Upper lobe of left lung (tissue), 6 donors: Measurements from ENCODE around the gene CCR5AS.

Source experiments
- ATAC-seq, 2 donors: fragments of 200-7000 bp; cut with Tn5 transposase; one replicate each; pipeline ENCODE4 v1.9.1; 2022; ENCODE audit warnings: mild to moderate bottlenecking in 2 of 2, moderate library complexity in 2 of 2; ENCODE audit not compliant: low FRiP score in 2 of 2
- DNase-seq, 2 donors: peaks; one replicate each; pipeline ENCODE4 v3.0.0-alpha.2; 2019 to 2020
- H3K27ac ChIP-seq, 4 donors: fragments of 200-600 bp; sonication (generic); one replicate each; pipeline ENCODE4 v1.5.1; 2016 to 2019
- H3K27me3 ChIP-seq, 4 donors: fragments of 200-600 bp; sonication (generic); one replicate each; pipeline ENCODE4 v1.5.1; 2017 to 2019
- H3K36me3 ChIP-seq, 4 donors: fragments of 200-600 bp; sonication (generic); one replicate each; pipeline ENCODE4 v1.5.1; 2016 to 2019
- H3K4me1 ChIP-seq, 4 donors: fragments of 200-600 bp; sonication (generic); one replicate each; pipeline ENCODE4 v1.5.1; 2018 to 2019
- H3K4me3 ChIP-seq, 4 donors: fragments of 200-600 bp; sonication (generic); one replicate each; pipeline ENCODE4 v1.5.1; 2017 to 2019; ENCODE audit warnings: mild to moderate bottlenecking in 2 of 4, moderate library complexity in 1 of 4
- H3K9me3 ChIP-seq, 4 donors: fragments of 200-600 bp; sonication (generic); one replicate each; pipeline ENCODE4 v1.5.1; 2018 to 2019
- CTCF ChIP-seq, 6 experiments: fragments of 450-650 bp in 4 of 6; fragments of 200-600 bp in 2 of 6; sonication (generic) in 2 of 6; IDR thresholded peaks; one replicate each; pipeline ENCODE4 v1.5.1; 2016 to 2019; ENCODE audit warnings: antibody characterized with exemption in 6 of 6
- EP300 ChIP-seq, 4 donors: sonication (generic); formaldehyde crosslinking; IDR thresholded peaks; one replicate each; pipeline ENCODE4 v1.5.1; 2017; ENCODE audit warnings: antibody characterized with exemption in 4 of 4, control low read depth in 2 of 4
- POLR2A ChIP-seq, 4 donors: fragments of 450-650 bp; IDR thresholded peaks; one replicate each; pipeline ENCODE4 v1.5.1; 2016 to 2017; ENCODE audit warnings: antibody characterized with exemption in 4 of 4, mild to moderate bottlenecking in 2 of 4
- POLR2AphosphoS5 ChIP-seq, 2 donors: sonication (generic); formaldehyde crosslinking; IDR thresholded peaks; one replicate each; pipeline ENCODE4 v1.5.1; 2017; ENCODE audit warnings: antibody characterized with exemption in 2 of 2
- WGBS, 2 donors: methylation state at CpG; one replicate each; pipeline ENCODE4 v1.1.5; 2017 to 2018; 5-methylcytosine and 5-hydroxymethylcytosine counted together
- donor health status: DM: no; HTN: no; CAD: no; lungs with moderate emphysema.
- donor health status: DM: no; HTN: yes; CAD: no; lungs with severe emphysema.

CCR5AS gene

DNA sequence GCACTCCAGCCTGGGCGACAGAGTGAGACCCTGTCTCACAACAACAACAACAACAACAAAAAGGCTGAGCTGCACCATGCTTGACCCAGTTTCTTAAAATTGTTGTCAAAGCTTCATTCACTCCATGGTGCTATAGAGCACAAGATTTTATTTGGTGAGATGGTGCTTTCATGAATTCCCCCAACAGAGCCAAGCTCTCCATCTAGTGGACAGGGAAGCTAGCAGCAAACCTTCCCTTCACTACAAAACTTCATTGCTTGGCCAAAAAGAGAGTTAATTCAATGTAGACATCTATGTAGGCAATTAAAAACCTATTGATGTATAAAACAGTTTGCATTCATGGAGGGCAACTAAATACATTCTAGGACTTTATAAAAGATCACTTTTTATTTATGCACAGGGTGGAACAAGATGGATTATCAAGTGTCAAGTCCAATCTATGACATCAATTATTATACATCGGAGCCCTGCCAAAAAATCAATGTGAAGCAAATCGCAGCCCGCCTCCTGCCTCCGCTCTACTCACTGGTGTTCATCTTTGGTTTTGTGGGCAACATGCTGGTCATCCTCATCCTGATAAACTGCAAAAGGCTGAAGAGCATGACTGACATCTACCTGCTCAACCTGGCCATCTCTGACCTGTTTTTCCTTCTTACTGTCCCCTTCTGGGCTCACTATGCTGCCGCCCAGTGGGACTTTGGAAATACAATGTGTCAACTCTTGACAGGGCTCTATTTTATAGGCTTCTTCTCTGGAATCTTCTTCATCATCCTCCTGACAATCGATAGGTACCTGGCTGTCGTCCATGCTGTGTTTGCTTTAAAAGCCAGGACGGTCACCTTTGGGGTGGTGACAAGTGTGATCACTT lies 34.1 kb downstream of the CCR5AS start:
- Histone ChIP-seq H3K27ac (no peak overlapping the region), H3K4me1 (peaks cover 13 to 35% (median 23%) of the 10 kb centered on the region in 4 donors), H3K36me3 (no peaks in the 10 kb centered on the region), H3K4me3 (peak overlapping the region in 2 of 4 donors; percentile 12 to 15), H3K27me3 (no peaks in the 10 kb centered on the region), H3K9me3 (no peaks in the 10 kb centered on the region)
- no peak for TF ChIP-seq POLR2AphosphoS5 (IDR thresholded peaks at IDR 0.05)
- TF ChIP-seq CTCF (IDR thresholded peaks at IDR 0.05): peak; percentile 27 to 70 (median 58)
- TF ChIP-seq POLR2A (IDR thresholded peaks at IDR 0.05): no peak
- peak in 1 of 2 donors; percentile 20 for DNase-seq
- ATAC-seq: no peak
- WGBS, 2 donors: 82 to 84% methylated on average over 9 of the region's 9 CpGs

- peak in 1 of 2 donors; percentile 3 for DNase-seq
- Histone ChIP-seq H3K27ac (peak overlapping the region in 3 of 4 donors; percentile 12 to 42 (median 21)), H3K4me3 (peak overlapping the region in 3 of 4 donors; percentile 6 to 15 (median 12)), H3K4me1 (peaks cover 13 to 35% (median 23%) of the 10 kb centered on the region in 4 donors), H3K9me3 (no peaks in the 10 kb centered on the region), H3K27me3 (no peaks in the 10 kb centered on the region), H3K36me3 (no peaks in the 10 kb centered on the region)
- no peak for TF ChIP-seq EP300 (IDR thresholded peaks at IDR 0.05)
- no peak for TF ChIP-seq CTCF (IDR thresholded peaks at IDR 0.05)
- no peak for TF ChIP-seq POLR2A (IDR thresholded peaks at IDR 0.05)
- no peak for TF ChIP-seq POLR2AphosphoS5 (IDR thresholded peaks at IDR 0.05)
- no peak for ATAC-seq
- 74 to 88% methylated on average over 8 to 10 of the region's 10 CpGs for WGBS, 2 donors
Observed at GRCh38 chr3:46371519-46372340, 35.1 kb downstream of the CCR5AS start.

DNA sequence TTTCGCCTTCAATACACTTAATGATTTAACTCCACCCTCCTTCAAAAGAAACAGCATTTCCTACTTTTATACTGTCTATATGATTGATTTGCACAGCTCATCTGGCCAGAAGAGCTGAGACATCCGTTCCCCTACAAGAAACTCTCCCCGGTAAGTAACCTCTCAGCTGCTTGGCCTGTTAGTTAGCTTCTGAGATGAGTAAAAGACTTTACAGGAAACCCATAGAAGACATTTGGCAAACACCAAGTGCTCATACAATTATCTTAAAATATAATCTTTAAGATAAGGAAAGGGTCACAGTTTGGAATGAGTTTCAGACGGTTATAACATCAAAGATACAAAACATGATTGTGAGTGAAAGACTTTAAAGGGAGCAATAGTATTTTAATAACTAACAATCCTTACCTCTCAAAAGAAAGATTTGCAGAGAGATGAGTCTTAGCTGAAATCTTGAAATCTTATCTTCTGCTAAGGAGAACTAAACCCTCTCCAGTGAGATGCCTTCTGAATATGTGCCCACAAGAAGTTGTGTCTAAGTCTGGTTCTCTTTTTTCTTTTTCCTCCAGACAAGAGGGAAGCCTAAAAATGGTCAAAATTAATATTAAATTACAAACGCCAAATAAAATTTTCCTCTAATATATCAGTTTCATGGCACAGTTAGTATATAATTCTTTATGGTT lies 35.9 kb downstream of the CCR5AS start, which contains the start of gene CCR5:
CCR5 (plus strand) TSS at position 108 of the 680 bp plus-strand sequence. CDS start 1,957 bp downstream, outside the sequence.
- 25 to 31% methylated on average over 5 of the region's 5 CpGs for WGBS, 2 donors
- TF ChIP-seq CTCF (IDR thresholded peaks at IDR 0.05): no peak
- TF ChIP-seq POLR2A (IDR thresholded peaks at IDR 0.05): peak in 1 of 4 donors; percentile 49
- peak within 1 kb of the TSS; percentile 11 to 51 (median 27) for H3K27ac ChIP-seq
- peak within 1 kb of the TSS in 3 of 4 donors; percentile 6 to 15 (median 12) for H3K4me3 ChIP-seq
- H3K36me3 ChIP-seq: no peaks in the 10 kb centered on the region
- peaks cover 13 to 35% (median 23%) of the 10 kb centered on the region in 4 donors for H3K4me1 ChIP-seq
- no peak for DNase-seq
- H3K9me3 ChIP-seq: no peaks in the 10 kb centered on the region
- no peaks in the 10 kb centered on the region for H3K27me3 ChIP-seq
- ATAC-seq: no peak

- Histone ChIP-seq H3K27ac (peak overlapping the region; percentile 11 to 51 (median 27)), H3K9me3 (no peaks in the 10 kb centered on the region), H3K4me3 (peak overlapping the region in 1 of 4 donors; percentile 12), H3K27me3 (no peaks in the 10 kb centered on the region), H3K4me1 (peaks cover 13 to 35% (median 21%) of the 10 kb centered on the region in 4 donors), H3K36me3 (no peaks in the 10 kb centered on the region)
- TF ChIP-seq EP300 (IDR thresholded peaks at IDR 0.05): no peak
- no peak for TF ChIP-seq POLR2A (IDR thresholded peaks at IDR 0.05)
- no peak for TF ChIP-seq POLR2AphosphoS5 (IDR thresholded peaks at IDR 0.05)
- TF ChIP-seq CTCF (IDR thresholded peaks at IDR 0.05): no peak
- 77 to 82% methylated on average over 5 to 6 of the region's 6 CpGs for WGBS, 2 donors
- no peak for DNase-seq
- ATAC-seq: no peak
Observed at GRCh38 chr3:46369675-46370132, 37.2 kb downstream of the CCR5AS start.
